Loucy (cell line): ENCODE results near the gene UBR4.

Source experiments
- H2AFZ ChIP-seq: fragments of 200-600 bp; sonication (generic); 2 replicates; pipeline ENCODE4 v1.6.0; 2016; ENCODE audit warnings: antibody characterized with exemption, mild to moderate bottlenecking, low read length, moderate library complexity
- H3F3A ChIP-seq: fragments of 200-600 bp; 2 replicates; pipeline ENCODE4 v1.6.0; 2016; ENCODE audit warnings: antibody characterized with exemption, low read depth, mild to moderate bottlenecking
- H3K27me3 ChIP-seq: fragments of 200-600 bp; sonication (generic); 2 replicates; pipeline ENCODE4 v1.6.1; 2014; ENCODE audit warnings: low read length, mild to moderate bottlenecking; ENCODE audit not compliant: insufficient read depth, poor library complexity, severe bottlenecking
- H3K36me3 ChIP-seq: fragments of 200-600 bp; sonication (generic); 2 replicates; pipeline ENCODE4 v1.6.1; 2016; ENCODE audit warnings: low read length; ENCODE audit not compliant: insufficient read depth
- H3K4me1 ChIP-seq: fragments of 200-600 bp; sonication (generic); 2 replicates; pipeline ENCODE4 v1.5.1; 2014; ENCODE audit warnings: low read length, mild to moderate bottlenecking; ENCODE audit not compliant: insufficient read depth, poor library complexity, severe bottlenecking
- H3K4me2 ChIP-seq: fragments of 200-600 bp; sonication (generic); 2 replicates; pipeline ENCODE4 v1.6.0; 2014; ENCODE audit warnings: antibody characterized with exemption, low read length, low read depth, mild to moderate bottlenecking; ENCODE audit not compliant: poor library complexity, severe bottlenecking
- H3K4me3 ChIP-seq: fragments of 200-600 bp; sonication (generic); 2 replicates; pipeline ENCODE4 v1.5.1; 2014; ENCODE audit warnings: low read length, mild to moderate bottlenecking, mixed read lengths; ENCODE audit not compliant: poor library complexity, severe bottlenecking
- H3K79me2 ChIP-seq: fragments of 200-600 bp; sonication (generic); 2 replicates; pipeline ENCODE4 v1.6.1; 2014; ENCODE audit warnings: low read length; ENCODE audit not compliant: insufficient read depth
- H3K9ac ChIP-seq: fragments of 200-600 bp; sonication (generic); 2 replicates; pipeline ENCODE4 v1.6.0; 2014; ENCODE audit warnings: mild to moderate bottlenecking, low read depth, low read length, moderate library complexity; ENCODE audit not compliant: poor library complexity, severe bottlenecking
- H3K9me2 ChIP-seq: fragments of 200-600 bp; sonication (generic); replicated peaks from 2 replicates; pipeline ENCODE4 v1.6.1; 2016; ENCODE audit warnings: low read depth, low read length, mixed read lengths
- H3K9me3 ChIP-seq: fragments of 200-600 bp; sonication (generic); 2 replicates; pipeline ENCODE4 v1.6.1; 2014; ENCODE audit warnings: mild to moderate bottlenecking, antibody characterized with exemption, low read length, low read depth; ENCODE audit not compliant: insufficient read depth
- H4K20me1 ChIP-seq: fragments of 200-600 bp; sonication (generic); 2 replicates; pipeline ENCODE4 v1.6.0; 2014; ENCODE audit warnings: antibody characterized with exemption, low read length, mild to moderate bottlenecking; ENCODE audit not compliant: insufficient read depth, poor library complexity, severe bottlenecking
- CTCF ChIP-seq: fragments of 200-600 bp; sonication (generic); conservative IDR thresholded peaks from 2 replicates; pipeline ENCODE4 v1.5.1; 2014; ENCODE audit warnings: mild to moderate bottlenecking, antibody characterized with exemption, low read length
- EZH2phosphoT487 ChIP-seq: fragments of 200-600 bp; IDR thresholded peaks from 2 replicates; pipeline ENCODE4 v1.6.1; 2018; ENCODE audit warnings: antibody characterized with exemption, mild to moderate bottlenecking, moderate library complexity, borderline replicate concordance

The UBR4 gene

GRCh38 chr1:19178734-19179398 is 31.2 kb downstream of the UBR4 start:
- Histone ChIP-seq H3K79me2 (peaks cover 13% of the 10 kb centered on the region; the same call in 1 of the 2 replicates), H3K4me1 (peaks cover 45% of the 10 kb centered on the region), H2AFZ (no peak overlapping the region), H3K9me2 (no peaks in the 10 kb centered on the region), H3K4me3 (peak overlapping the region; percentile 57), H3K9me3 (no peaks in the 10 kb centered on the region), H3K4me2 (peak overlapping the region; percentile 65), H3K36me3 (peaks cover 72% of the 10 kb centered on the region), H3K27me3 (no peaks in the 10 kb centered on the region), H3F3A (peaks cover 26% of the 10 kb centered on the region), H3K9ac (peak overlapping the region; percentile 62), H4K20me1 (no peaks in the 10 kb centered on the region)
- TF ChIP-seq EZH2phosphoT487 (no peak), CTCF (no peak)

GRCh38 chr1:19177811-19178210 is 32.3 kb downstream of the UBR4 start:
- peaks cover 45% of the 10 kb centered on the region for H3K4me1 ChIP-seq
- H3K4me3 ChIP-seq, result no peak overlapping the region
- peaks cover 17% of the 10 kb centered on the region; the same call in 1 of the 2 replicates for H3K79me2 ChIP-seq
- TF ChIP-seq CTCF, result 0 out of 2 replicates have a peak, but pooled peaks have one; percentile 9
- TF ChIP-seq EZH2phosphoT487, result no peak
- H3K36me3 ChIP-seq, result peaks cover 74% of the 10 kb centered on the region
- H3F3A ChIP-seq, result peaks cover 26% of the 10 kb centered on the region
- no peaks in the 10 kb centered on the region for H3K27me3 ChIP-seq
- H3K9me2 ChIP-seq, result no peaks in the 10 kb centered on the region
- no peak overlapping the region for H2AFZ ChIP-seq
- peak overlapping the region; percentile 62 for H3K9ac ChIP-seq
- no peaks in the 10 kb centered on the region for H3K9me3 ChIP-seq
- no peaks in the 10 kb centered on the region for H4K20me1 ChIP-seq
- H3K4me2 ChIP-seq, result peak overlapping the region; percentile 65

- Histone ChIP-seq H3K9me3 (no peaks in the 10 kb centered on the region), H4K20me1 (no peaks in the 10 kb centered on the region), H3K9ac (peak overlapping the region; percentile 44), H3K36me3 (peaks cover 97% of the 10 kb centered on the region), H3K4me3 (no peak overlapping the region), H3K4me2 (peak overlapping the region; percentile 44), H3K79me2 (peaks cover 15% of the 10 kb centered on the region), H3K4me1 (peaks cover 45% of the 10 kb centered on the region), H3K9me2 (no peaks in the 10 kb centered on the region), H3F3A (peaks cover 7% of the 10 kb centered on the region; the same call in 1 of the 2 replicates), H3K27me3 (no peaks in the 10 kb centered on the region), H2AFZ (no peak overlapping the region)
- TF ChIP-seq EZH2phosphoT487 (no peak), CTCF (no peak)
Measured at GRCh38 chr1:19169642-19170041, 40.4 kb downstream of the UBR4 start.
